HK-2 (cell line): ENCODE results near the gene ADCY1.
A peak's percentile ranks its signal among the peaks of the same experiment; 100 is the strongest.

Experiments used
- DNase-seq: peaks from one replicate; pipeline ENCODE4 v3.0.0-alpha.2; 2018; ENCODE audit not compliant: unreplicated experiment

ADCY1 gene

DNA sequence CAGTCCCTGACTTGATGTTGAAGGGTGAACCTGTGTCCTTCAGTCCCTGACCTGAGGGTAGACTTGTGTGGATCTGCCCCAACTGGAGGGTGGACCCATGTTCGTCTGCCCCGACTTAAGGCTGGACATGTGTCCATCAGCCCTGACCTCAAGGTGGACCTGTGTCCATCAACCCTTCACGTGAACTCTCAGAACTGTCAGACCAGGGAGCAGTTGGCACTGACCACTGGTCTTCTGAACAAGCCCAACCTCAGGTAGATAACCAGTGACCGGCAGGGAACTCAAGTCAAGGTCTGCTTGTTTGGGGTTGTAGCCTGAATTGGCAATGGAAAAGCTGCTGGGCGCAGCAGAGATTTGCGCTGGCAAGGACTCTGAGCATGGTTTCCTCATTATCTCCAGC lies 96.5 kb downstream of the ADCY1 start:
- DNase-seq: no peak

DNA sequence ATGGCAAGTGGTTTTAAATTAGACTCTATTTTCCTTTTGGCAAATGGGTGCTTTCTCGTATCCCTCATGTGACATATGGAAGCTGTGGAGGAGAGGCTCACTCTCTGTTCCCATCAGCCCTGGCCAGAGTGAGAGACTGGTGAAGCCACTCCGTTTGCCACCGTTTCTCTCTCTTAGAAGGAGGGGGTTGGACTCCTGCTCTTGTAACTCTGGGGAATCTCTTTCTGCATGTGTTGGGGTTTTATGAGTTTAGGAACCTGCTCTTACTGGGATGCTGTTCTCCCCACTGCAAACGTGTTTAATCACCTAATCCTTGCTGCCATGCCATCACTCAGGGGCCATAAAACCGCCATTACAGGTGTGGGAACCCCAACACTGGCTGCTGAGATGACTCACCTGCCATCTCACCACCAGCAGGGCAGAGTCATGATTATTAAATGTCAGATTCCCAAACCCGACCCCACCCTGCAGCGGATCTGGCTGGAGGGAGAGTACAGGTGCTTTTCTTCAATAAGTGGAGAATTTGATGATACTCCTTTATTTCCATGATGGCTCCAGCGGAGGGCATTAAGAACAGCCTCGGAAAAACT lies 103.2 kb downstream of the ADCY1 start:
- no peak for DNase-seq

DNA sequence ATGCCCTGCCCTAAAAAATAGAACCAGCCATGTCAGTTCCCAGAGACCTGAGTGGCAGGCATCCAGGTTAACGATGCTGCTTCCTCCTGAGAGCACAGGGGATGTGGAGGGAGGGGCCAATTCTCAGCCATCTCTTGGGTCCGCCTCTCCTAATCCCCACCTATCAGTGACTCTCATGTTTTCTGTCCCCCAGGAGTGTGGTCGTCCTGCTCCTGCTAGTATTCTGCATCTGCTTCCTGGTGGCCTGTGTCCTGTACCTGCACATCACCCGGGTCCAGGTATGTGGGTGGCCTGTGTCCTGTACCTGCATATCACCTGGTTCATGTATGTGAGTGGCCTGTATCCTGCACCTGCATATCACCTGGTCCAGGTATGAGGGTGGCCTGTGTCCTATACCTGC lies 105.3 kb downstream of the ADCY1 start:
- DNase-seq: no peak

DNA sequence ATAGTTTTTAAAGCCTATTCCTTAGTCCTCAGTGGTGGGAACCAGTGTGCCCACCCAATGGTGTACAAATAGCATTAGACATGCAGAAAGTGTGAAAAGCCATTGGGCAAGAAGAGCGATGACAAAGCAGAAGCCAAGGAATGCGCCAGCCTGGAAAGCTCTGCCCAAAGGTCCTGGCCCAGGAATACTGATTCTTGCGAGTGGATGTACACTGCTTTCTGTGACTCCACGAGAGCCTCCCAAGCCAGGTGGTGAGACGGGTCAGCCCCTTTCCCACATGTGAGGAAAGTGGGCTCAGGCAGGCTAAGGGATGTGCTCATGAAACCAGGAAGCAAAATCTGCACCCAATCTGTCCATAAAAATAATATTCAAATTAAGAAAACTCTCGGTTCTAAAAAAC lies 106.6 kb downstream of the ADCY1 start:
- DNase-seq: no peak

DNA sequence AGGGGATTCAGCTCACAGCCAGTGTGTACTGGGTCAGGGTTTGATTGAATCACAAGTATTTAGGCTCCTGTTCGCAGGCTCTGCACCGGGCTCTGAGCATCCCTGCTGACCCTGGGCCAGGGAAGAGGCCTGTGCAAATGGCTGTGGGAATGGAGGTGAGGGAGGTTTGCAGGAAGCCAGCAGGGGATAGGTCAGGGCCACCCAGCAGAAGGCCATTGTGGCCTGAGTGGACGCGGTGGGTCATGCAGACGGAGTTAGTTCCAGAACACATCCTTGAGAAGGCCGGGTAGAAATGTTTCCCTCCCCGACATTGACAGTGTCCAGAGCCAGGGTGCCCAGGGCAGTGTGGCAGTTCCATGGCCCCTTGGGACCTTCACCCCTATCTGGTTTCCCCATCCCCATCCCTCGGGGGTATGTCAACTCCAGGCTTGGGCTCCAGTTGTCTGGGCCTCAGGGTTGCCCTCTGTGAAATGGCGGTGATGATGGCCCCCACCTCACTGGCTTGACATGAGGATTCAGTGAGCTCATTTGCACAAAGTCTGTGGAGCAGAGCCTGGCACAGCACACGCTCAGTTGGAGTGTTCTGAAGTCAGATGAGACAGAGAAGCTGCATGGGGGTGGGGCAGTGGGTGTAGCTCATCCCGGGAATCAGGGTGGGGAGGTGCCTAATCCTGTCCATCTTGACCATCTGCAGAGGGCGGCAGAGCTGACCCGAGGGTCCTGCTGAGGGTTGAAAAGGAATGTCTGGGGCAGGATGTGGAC lies 107.6 kb downstream of the ADCY1 start:
- DNase-seq: no peak

DNA sequence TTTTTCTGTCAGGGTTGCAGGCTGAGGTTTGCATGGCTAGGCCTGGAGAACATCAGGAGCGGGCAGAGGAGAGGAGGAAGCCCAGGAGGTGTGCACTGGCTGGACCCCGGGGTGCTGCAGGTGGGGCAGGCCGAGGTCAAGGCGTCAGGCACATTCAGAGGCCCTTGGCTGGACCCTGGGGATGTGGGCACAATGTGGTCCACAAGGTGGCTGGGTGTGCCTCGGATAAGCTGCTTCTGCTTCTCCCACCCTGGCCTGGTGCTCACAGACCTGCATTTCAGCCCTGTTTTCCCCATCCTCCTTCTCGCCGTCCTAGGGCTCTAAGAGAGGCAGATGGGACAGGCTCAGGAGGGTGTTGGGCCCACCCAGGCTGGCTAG lies 108.2 kb downstream of the ADCY1 start:
- DNase-seq: no peak

DNA sequence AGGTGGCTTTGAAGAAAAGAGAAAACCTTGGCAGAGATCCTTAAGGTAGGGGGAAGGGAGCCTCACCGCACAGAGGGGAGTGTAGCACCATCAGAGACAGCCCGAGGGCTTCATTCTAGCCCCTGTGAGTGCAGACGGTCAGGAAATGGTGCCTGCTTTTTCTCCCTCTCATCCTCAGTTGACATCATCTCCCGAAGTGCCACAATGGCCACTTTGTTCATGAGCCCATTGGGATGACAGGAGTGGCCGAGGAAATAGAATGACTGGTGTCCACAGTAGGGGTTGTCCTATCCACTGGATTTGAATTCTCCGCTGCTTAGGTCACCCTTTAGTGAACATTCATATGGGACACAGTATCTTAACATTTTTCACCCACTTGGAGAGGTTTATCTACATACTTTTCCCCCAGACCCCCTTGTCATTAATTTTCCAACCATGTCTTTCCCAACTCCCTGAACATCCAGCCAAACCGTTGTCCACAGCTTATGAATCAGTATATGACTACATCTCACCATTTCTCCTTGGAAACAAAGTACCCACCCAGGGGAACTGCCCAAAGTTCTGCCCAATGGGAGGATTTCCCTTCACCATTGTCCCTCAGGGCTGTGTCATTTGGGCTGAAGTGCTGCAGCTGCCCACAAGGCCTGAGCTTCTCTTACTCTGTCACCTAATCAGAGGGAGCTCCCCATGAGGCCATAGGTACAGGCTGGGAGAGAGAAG lies 108.8 kb downstream of the ADCY1 start:
- DNase-seq: no peak

DNA sequence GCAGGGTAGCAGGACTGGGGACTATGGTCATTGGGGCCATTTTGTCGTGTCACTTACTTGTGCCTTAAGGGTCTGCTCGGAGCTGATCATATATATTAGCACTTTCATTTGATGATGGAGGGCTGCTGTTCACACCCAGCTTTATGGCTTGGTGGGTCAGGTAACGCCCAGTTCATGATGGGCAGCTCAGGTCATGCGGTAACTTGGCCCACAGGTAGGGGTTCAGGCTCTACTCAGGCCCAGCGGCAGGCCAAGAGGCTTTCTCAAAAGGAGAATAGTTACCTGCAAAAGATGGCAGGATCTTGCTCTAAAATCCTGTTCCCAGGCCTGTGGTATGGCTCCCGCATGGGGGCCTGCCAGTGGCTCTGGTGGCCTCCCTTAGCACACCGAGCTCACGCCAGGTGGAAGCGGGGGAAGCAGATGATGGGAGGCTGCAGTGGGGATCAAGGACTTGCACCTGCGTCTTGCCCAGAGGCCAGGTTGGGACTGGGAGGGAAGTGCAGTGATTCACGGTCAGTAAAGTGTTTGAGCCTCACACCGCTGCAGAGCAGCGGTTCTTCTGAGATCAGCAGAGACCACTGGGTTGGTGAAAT lies 109.5 kb downstream of the ADCY1 start:
- DNase-seq: no peak

DNA sequence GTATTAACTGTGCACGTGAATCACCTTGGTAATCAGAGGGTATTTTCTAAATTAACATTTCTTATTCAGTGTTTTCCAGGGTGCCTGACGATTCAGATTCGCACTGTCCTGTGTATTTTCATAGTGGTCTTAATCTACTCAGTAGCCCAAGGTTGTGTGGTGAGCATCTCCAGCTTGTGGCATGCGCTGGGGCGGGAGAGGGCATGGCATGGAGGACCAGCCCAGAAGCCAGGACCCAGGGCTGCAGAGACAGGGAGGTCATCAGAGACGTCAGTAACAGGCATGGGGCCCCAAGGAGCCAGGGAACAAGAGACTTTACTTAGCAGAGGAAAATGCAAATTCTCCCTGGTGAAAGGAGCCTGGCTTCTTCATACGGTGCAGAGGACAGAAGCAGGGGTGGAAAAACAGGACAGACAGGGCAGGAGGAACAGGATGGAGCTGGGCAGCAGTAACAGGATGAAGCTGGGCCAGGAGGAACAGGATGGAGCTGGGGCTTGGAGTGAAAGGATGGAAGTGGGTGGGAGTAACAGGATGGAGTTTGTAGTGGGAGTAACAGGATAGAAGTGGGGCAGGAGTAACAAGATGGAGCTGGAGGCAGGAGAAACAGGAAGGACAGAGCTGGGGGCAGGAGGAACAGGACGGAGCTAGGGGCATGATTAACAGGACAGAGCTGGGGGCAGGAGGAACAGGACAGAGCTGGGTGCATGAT lies 110.9 kb downstream of the ADCY1 start:
- no peak for DNase-seq

DNA sequence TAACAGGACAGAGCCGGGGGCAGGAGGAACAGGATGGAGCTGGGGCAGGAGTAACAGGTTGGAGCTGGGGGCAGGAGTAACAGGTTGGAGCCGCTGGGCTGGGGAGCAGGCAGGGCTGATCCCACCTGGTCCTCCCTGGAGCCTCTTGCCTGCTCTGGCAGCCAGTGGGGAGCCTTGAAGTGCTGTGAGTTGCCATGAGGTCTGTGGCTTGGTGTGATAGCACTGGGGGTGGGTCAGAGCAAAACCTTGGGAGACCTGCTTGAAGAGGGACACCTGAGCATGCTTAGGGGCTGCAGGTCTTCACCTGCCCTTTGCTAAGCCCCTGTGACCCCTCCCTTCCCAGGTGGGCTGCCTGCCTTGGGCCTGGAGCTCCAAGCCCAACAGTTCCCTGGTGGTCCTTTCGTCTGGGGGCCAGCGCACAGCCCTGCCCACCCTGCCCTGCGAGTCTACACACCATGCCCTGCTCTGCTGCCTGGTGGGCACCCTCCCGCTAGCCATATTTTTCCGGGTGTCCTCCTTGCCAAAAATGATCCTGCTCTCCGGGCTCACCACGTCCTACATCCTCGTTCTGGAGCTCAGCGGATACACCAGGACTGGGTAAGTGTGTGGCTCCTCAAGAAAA lies 111.6 kb downstream of the ADCY1 start:
- DNase-seq: no peak

DNA sequence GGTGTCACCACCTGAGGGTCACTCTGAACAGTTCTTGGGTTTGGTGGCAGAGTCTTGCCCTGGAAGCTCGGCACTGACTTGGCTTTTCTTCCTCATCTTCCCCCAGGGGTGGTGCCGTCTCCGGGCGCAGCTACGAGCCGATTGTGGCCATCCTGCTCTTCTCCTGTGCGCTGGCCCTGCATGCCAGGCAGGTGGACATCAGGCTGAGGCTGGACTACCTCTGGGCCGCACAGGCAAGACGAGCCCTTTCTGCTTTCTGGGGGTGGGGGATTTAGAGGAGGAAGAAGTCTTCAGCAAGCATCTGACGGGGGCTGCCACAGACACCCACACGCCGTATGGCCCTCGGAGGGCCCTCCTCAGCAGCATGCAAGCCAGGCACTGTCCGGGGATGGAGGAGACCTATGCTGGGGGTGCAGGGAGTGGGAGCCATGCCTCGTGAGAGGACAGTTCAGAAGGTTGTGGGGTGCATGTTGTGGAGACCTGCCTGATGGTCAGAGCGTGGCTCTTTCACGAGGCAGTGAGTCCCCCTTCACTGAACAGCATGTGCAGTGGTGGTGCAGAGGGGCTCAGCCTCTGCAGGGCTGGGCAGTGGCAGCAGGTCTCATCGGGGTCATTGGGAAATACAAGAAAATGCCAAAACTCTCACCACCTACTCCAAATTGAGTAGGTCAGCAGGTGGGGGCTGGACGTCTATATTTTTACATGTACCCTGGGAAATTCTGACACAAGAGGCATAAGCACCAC lies 112.4 kb downstream of the ADCY1 start:
- DNase-seq: no peak

DNA sequence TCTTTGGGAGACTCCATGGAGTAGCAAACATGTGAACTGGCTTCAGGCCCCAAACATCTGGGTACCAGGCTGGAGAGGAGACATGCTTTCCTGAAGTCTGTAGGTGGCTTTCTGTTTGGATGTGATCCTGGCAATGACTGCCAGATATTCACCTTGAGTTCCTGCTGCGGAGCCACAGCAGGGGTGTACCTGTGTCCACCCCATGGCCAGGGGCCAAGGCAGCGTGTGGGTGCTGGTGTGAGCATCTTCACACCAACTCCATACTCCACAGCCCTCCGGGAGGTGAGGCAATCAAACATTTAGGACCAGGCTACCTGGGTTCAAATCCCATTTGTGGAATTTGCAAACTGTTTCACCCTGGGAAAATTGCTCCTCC lies 113.0 kb downstream of the ADCY1 start:
- no peak for DNase-seq

DNA sequence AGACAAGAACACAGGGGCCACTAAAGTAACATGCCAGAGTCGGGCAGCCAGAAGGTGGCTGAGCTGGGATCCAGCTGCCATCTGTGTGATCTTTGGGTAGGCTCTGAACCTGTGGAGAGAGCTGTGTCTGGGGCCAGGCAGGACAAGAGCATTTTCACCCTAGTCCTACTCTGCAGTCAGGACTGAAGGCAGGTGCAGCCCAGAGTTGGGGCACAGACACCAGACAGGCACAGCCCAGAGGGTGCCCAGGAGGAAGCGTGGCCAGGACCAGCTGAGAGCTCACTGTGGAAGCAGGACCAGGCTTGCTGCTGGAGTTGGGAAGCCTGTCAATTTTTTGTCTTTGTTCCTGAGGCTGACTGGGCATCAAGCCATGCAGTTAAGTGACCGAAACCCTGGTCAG lies 113.6 kb downstream of the ADCY1 start:
- no peak for DNase-seq

DNA sequence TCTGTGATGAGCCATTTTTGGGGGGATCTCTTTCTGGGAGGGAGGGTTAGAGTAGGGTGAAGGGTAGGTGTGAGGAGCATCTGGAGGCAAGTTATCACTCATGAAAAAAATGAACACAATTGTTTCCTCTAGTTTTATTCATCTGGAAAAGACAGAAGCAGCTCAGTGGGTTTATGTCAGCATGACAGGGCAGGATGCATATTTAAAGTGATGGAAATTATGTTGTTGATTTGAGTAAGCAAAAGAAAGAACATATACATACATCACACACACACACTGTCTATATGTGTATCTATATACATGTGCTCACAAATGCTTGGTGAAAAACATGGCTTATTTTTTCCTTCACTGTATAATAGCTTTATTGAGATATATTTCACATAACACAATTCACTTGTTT lies 114.2 kb downstream of the ADCY1 start:
- no peak for DNase-seq

DNA sequence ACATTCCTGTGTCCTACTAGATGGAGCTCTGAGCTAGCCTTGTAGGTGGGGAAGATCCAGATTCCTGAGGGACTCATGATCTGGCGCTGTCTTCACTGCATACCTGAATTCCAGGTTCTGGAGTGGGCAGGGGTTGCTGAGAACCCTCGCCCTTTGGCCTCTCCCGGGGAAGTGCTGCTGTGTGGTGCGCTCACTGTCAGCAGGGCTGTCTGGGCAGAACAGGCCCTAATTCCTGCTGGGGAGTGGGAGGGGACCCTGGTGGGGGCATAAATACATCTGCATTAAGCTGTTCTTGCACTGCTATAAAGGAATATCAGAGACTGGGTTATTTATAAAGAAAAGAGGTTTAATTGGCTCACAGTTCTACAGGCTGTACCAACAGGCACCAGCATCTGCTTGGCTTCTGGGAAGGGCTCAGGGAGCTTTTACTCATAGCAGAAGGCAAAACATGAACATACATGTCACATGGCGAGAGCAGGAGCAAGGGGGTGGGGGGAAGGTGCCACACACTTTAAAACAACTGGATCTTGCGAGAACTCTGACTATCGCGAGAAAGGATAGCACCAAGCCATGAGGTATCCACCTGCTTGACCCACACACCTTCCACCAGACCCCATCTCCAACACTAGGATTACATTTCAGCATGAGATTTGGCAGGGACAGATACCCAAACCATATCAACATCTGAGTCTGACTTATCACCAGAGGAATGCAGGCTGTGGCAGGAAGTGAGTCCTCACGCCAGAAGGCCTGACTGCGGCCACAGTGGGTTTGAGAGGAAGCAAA lies 115.0 kb downstream of the ADCY1 start:
- DNase-seq: peak; percentile 29

DNA sequence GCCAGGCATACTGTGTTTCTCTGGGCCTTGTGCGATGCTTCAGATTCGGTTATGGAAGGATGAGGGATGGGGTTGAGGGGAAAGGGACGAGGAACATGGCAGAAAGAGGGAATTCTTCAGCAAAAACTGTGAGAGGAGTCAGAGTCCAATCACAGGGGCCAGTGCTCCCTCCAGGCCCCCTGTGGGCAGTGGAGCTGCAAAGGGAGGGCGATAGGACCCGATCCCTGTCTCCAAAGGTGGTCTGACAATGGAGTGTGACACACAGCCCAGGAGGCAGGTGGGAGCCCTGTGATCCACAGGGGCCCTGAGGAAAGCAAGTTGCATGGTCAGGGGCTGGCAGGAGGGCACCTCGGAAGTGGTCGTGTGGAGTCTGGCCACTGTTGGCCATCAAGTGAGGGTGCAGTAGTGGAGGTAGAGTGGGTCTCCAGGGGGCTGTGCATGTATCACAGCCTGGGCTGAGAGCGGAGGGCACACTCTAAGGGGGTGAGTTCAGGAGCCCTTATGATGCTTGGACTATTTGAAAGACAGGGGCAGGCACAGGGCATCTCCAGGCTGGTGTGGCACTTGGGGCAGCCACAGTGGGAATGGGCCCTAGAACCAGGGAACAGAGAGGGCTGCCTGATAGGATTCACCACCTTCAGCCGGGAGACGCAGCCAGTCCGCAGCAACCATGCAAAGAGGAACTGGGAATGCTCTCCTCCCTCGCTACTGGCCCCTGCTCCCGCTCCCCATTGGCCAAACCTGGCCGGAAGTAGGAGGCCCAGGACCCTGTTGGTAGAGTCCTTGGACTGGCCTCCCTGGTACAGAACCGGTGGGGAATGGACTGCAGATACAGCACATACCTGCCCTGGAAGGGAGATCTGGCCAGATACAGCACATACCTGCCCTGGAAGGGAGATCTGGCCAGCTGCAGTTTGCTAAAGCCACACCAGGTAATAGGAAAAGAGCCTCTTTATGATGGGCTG lies 115.9 kb downstream of the ADCY1 start:
- no peak for DNase-seq

DNA sequence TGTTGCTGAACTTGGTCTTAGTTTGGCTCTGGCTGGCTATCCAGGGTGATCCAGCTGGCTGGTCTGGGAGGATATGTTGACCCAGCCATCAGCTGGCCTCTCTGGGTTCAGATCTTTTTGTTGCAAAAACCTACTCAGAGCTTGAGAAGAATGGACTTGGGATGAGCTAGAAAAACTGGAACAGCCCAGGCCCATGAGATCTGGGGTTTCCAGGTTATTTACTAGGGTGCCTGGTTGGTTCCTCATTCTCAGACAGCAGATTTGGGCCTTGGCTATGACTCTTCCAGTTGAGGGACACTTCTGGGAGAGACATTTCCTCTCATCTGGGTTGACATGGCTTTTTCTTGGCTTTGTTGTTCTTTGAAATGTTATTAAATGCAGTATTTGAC lies 116.6 kb downstream of the ADCY1 start:
- no peak for DNase-seq

DNA sequence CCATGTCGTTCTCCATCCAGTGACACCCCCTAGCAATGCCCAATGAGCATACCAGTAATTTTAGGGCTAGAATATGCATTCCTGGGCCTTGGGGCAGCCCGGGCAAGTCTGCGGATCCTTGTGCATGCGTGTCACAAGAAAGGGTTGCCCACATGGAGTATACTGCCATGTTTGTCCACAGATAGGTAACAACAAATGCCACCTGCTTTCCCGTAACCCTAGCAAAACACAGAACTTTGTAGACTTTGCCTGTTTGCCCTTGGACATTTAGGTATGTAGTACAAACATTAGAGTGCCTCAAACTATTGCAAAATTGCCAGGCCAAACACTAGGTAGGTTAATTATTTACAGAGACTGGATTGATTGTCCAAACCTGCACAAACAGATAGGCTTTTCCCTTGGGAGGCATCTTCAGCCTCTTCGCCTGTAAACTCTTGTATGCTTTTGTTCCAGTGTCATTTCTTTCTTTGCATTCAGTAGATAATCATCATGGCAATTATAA lies 117.0 kb downstream of the ADCY1 start:
- no peak for DNase-seq

DNA sequence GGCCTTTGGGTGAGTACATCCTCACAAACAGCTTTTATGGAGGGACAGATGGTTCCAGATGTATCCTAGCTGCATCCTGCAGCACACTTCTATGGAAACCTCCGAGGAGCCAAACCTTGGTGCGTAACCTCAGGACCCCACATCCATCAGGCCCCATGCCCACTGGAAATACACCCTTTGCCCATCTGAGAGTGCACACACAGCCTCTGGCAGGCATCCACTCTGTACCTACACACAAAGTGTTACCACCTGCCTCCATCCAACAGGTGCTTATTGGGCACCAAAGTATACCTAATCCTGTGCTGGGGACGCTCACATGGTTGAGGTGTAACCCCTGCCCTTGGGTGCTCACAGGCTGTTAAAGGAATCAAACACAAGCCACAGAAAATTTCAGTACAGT lies 117.9 kb downstream of the ADCY1 start:
- DNase-seq: no peak
